ENCODE results near the gene MRPL36. TPM values are rescaled to one million over a fixed set of nuclear protein-coding genes. Genes with fewer than 3 reads are reported as not detected.

MRPL36 gene
- total RNA-seq, 3 donors from 2014 or later = 33.5 to 46.2 (median 41.6) TPM

DNA sequence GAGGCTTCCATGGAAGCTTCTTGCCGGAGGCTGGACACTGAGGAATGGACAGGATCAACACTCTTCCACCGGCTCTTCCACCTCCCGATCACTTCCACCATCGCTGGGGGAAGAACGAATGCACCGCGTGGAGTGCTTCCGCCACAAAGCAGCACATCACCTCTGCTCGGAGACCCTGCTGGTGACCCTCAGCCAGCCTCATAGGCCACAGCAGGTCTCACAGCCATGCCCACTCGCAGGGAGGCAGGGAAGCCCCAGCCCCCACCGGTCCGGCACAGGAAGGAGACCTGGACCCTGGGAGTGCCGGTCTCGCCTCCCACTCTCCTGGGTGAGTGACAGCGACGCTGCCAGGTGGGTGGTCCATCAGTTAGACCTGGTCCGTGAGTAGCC, 4.7 kb downstream of the MRPL36 start:
- Histone ChIP-seq H3K27me3 (no peaks in the 10 kb centered on the region), H3K9me3 (no peaks in the 10 kb centered on the region), H3K4me3 (no peak overlapping the region), H3K4me1 (peaks cover 0 to 12% of the 10 kb centered on the region in 2 donors), H3K27ac (no peak overlapping the region), H3K36me3 (no peaks in the 10 kb centered on the region)
- intact Hi-C loops (cut with DNase I; ENCODE audit: low total_unique reads) = no loop called here
- TF ChIP-seq POLR2A (IDR thresholded peaks at IDR 0.05) (no peak), POLR2AphosphoS5 (IDR thresholded peaks at IDR 0.05) (no peak)
- TF ChIP-seq, protein P1, sequence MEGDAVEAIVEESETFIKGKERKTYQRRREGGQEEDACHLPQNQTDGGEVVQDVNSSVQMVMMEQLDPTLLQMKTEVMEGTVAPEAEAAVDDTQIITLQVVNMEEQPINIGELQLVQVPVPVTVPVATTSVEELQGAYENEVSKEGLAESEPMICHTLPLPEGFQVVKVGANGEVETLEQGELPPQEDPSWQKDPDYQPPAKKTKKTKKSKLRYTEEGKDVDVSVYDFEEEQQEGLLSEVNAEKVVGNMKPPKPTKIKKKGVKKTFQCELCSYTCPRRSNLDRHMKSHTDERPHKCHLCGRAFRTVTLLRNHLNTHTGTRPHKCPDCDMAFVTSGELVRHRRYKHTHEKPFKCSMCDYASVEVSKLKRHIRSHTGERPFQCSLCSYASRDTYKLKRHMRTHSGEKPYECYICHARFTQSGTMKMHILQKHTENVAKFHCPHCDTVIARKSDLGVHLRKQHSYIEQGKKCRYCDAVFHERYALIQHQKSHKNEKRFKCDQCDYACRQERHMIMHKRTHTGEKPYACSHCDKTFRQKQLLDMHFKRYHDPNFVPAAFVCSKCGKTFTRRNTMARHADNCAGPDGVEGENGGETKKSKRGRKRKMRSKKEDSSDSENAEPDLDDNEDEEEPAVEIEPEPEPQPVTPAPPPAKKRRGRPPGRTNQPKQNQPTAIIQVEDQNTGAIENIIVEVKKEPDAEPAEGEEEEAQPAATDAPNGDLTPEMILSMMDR (IDR thresholded peaks at IDR 0.05) = no peak
- DNase-seq (ENCODE audit: low spot score in 2 of 2) = no peak

DNA sequence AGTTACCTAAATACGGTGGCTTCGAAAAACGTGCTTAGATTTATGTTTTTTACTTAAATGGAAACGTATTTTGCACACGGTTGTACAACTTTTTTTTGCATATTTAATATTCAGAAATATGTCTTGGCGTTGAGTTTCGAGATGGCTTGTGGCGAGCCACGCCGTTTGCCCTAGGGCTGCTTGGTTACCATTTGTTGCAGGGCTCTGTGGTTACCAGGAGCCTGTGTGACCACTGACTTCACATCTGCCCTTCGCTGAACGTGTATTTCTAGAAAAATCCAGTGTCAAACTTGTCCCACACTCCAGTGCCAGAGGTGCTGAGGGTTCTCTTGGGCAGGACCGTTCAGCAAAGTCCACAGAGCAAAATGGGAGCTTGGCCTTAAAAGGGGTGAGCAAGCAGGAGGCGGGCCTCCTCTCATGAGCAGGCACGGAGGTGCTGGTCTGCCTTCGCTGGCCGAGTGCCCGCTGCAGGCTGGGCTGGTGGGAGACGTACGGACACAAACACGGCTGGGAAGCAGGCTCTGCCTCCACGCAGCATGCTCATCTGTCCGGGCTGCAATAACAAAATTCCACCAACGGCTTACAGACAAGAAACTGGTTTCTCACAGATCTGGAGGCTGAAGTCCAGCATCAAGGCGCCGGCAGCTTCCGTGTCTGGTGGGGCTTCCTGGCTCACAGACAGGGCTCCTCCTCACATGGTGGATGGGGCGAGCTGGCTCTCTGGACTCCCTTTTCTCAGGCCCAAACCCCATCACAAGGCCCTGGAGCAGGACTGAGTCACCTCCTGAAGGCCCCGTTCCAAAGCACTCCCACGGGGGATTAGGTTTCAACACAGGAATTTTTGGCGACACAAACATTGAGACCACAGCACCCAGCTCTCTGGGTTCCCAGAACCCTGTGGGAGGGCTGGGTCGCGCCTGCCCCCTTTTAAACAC, 5.4 kb downstream of the MRPL36 start:
- intact Hi-C loops (cut with DNase I; ENCODE audit: low total_unique reads) = no loop called here

DNA sequence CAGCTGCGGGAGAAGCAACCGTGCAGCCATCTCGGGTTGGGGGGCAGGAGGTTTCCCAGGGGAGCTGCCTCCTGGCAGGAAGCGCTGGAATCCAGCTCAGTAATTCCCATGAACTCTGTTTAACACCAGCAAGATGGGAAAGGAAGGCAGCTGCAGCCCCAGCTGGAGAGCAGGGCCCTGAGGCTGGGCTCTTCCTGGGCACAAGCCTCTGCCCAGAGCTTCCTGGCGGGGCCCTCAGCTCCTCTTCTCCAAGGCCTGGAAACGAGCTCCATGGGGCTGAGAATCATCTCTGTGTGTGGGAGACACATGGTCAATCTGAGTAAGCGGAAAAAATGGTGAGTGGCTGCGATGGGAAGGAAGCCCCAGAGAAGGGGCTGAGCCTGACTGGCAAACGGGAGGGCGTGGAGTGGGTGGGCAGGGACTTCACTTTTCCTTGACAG, 6.3 kb downstream of the MRPL36 start:
- no peaks in the 10 kb centered on the region for H3K27me3 ChIP-seq
- H3K27ac ChIP-seq = peak overlapping the region in 1 of 2 donors; percentile 14
- no peaks in the 10 kb centered on the region for H3K9me3 ChIP-seq
- TF ChIP-seq, protein P1 (IDR thresholded peaks at IDR 0.05) = no peak
- TF ChIP-seq POLR2AphosphoS5 (IDR thresholded peaks at IDR 0.05) = no peak
- TF ChIP-seq POLR2A (IDR thresholded peaks at IDR 0.05) = no peak
- H3K36me3 ChIP-seq = no peaks in the 10 kb centered on the region
- peak in 1 of 2 donors; percentile 22 for DNase-seq (ENCODE audit: low spot score in 2 of 2)
- no peak overlapping the region for H3K4me3 ChIP-seq
- peaks cover 0 to 7% of the 10 kb centered on the region in 2 donors for H3K4me1 ChIP-seq
- intact Hi-C loops (cut with DNase I; ENCODE audit: low total_unique reads) = no loop called here

More for the DNA sequence above, 5.4 kb downstream of the MRPL36 start:
- H3K27me3 ChIP-seq = no peaks in the 10 kb centered on the region
- H3K4me1 ChIP-seq = peaks cover 0 to 12% of the 10 kb centered on the region in 2 donors
- H3K36me3 ChIP-seq = no peaks in the 10 kb centered on the region
- no peak overlapping the region for H3K27ac ChIP-seq
- TF ChIP-seq POLR2AphosphoS5 (IDR thresholded peaks at IDR 0.05) (no peak), POLR2A (IDR thresholded peaks at IDR 0.05) (no peak)
- TF ChIP-seq, protein P1 (IDR thresholded peaks at IDR 0.05) = no peak
- no peak for DNase-seq (ENCODE audit: low spot score in 2 of 2)
- H3K4me3 ChIP-seq = no peak overlapping the region
- no peaks in the 10 kb centered on the region for H3K9me3 ChIP-seq

DNA sequence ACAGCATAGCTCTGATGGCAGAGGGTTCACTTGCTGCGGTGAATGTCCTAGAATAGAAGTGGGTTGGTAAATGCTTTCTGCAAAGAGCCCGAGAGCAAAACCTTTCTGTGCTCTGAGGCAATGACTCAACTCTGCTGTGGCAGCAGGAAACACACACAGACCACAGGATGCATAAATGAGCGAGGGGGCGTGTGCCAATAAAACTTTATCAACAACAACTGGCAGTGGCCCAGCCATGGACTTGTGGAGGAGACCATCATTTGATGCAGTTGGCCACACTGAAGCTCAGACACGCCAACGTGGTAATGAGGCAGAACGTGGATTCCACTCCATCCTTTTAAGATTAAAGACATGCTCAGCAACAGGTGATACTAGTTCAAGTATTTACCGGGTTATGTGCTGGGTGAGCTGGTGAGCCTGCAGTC, 6.8 kb downstream of the MRPL36 start:
- Histone ChIP-seq H3K27me3 (no peaks in the 10 kb centered on the region), H3K4me1 (peaks cover 0 to 6% of the 10 kb centered on the region in 2 donors), H3K36me3 (no peaks in the 10 kb centered on the region), H3K27ac (peak overlapping the region in 1 of 2 donors; percentile 14), H3K4me3 (no peak overlapping the region), H3K9me3 (no peaks in the 10 kb centered on the region)
- intact Hi-C loops (cut with DNase I; ENCODE audit: low total_unique reads) = no loop called here
- DNase-seq (ENCODE audit: low spot score in 2 of 2) = peak in 1 of 2 donors; percentile 28
- TF ChIP-seq POLR2AphosphoS5 (IDR thresholded peaks at IDR 0.05) (no peak), POLR2A (IDR thresholded peaks at IDR 0.05) (no peak)
- TF ChIP-seq, protein P1 (IDR thresholded peaks at IDR 0.05) = no peak

DNA sequence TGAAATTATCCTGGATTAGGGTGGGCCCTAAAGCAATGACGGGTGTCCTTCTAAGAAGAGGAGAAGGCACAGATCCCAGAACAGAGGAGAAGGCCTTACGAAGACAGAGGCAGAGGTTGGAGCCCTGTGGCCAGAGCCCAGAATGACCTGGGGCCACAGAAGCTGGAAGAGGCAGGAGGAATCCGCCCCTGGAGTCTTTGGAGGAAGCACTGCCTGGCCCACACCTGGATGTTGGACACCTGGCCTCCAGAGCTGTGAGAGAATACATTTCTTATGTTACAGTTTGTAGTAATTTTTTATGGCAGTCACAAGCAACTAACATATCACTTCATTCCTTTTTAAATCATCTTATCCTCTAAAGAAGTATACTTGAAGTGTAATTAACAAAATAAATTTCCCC, 8.5 kb downstream of the MRPL36 start:
- Histone ChIP-seq H3K4me3 (no peak overlapping the region), H3K27me3 (no peaks in the 10 kb centered on the region), H3K4me1 (no peaks in the 10 kb centered on the region), H3K36me3 (no peaks in the 10 kb centered on the region), H3K9me3 (no peaks in the 10 kb centered on the region), H3K27ac (no peak overlapping the region)
- no peak for TF ChIP-seq POLR2AphosphoS5 (IDR thresholded peaks at IDR 0.05)
- TF ChIP-seq POLR2A (IDR thresholded peaks at IDR 0.05) = no peak
- TF ChIP-seq, protein P1 (IDR thresholded peaks at IDR 0.05) = no peak
- DNase-seq (ENCODE audit: low spot score in 2 of 2) = no peak
- intact Hi-C loops (cut with DNase I; ENCODE audit: low total_unique reads) = no loop called here

Data from breast epithelium (tissue), 4 donors.